Nasal cavity respiratory epithelium epithelial cell of viscerocranial mucosa (primary cell): ENCODE results near the gene MAS1L. TPM values are rescaled to one million over a fixed set of nuclear protein-coding genes. Genes with fewer than 3 reads are reported as not detected.

Experiments
- total RNA-seq: library from RNA; depleted of rRNA; stranded (reverse); fragments of >200 nt; gene quantifications from 2 replicates; pipeline ENCODE4 v1.2.3, GENCODE V29; 2014

MAS1L gene
- not detected in 2 replicates for total RNA-seq

DNA sequence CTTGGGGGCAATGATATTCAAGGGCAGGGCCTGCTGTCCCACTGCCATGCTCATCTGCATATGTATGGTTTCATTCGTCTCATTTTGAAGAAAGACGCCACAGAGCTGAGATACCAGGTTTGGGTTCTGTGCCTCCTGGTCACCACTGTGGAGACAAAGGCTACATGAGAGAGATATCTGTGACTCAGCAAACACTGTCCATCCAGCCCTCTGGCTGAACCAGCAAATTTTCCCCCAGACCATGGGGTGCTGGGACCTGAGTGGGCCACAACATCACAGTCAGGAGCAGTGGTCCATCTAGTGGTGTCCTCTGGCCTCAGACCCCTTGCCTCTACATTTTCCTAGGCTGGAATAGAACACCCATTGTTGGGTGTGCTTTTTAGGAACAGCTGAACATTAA is at the start of gene MAS1L:
Gene MAS1L (minus strand): TSS at position 297 of the 400 bp plus-strand sequence. CDS start 54 bp downstream, at position 243.

GRCh38 chr6:29456971-29457370 is 30.8 kb downstream of the MAS1L start, which contains the start of the genes OR11A1 and OR2H1:
Gene OR11A1 (minus strand): TSS chr6:29457071. CDS start chr6:29427641, 29,430 bp downstream.
Gene OR2H1 (plus strand): TSS chr6:29457155. CDS start chr6:29461770, 4,615 bp downstream.

DNA sequence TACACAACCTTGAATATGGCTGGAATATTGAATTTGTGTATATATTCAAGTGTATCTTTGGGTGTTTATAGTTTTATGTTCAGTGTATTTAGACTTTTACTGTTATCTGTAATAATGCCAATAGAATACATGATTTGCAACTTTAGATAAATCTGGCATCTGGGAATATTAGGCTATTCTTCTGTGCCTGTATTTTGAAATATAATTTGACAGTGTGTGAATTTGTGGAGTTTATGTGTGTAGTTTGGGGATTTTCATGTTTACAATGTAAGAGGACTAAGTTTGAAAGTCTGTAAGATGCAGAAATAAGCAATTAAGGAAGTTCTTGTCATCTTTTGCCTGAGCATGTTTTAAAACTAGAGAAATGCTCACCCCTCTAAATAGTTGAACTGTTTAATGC is 48.8 kb downstream of the MAS1L start, which contains the start of gene OR10C1:
Gene OR10C1 (plus strand): TSS at position 301 of the 400 bp plus-strand sequence. CDS start 710 bp downstream, outside the sequence.

Other genes starting within 250 kb of the MAS1L start
- not detected in 2 replicates for gene OR14J1, start 186.3 kb downstream of the MAS1L start, total RNA-seq
- gene OR5V1, start 119.1 kb downstream of the MAS1L start, total RNA-seq, result not detected in 2 replicates
- not detected in 2 replicates for gene OR12D3, start 112.7 kb downstream of the MAS1L start, total RNA-seq
- gene OR12D2, start 92.3 kb downstream of the MAS1L start, total RNA-seq, result not detected in 2 replicates
- gene OR12D1, start 73.0 kb downstream of the MAS1L start, total RNA-seq, result not detected in 2 replicates
- not detected in 2 replicates for gene OR10C1, start 48.6 kb downstream of the MAS1L start, total RNA-seq
- gene OR11A1, start 30.9 kb downstream of the MAS1L start, total RNA-seq, result not detected in 2 replicates
- gene OR2H1, start 30.8 kb downstream of the MAS1L start, total RNA-seq, result not detected in 2 replicates
- gene UBD, start 71.8 kb upstream of the MAS1L start, total RNA-seq, result not detected in 2 replicates
- gene OR2H2, start 97.2 kb upstream of the MAS1L start, total RNA-seq, result not detected in 2 replicates
- 6.2 and 13.0 TPM in 2 replicates for gene GABBR1, start 145.2 kb upstream of the MAS1L start, total RNA-seq
- gene MOG, start 169.1 kb upstream of the MAS1L start, total RNA-seq, result not detected in 2 replicates
- gene ZFP57, start 193.2 kb upstream of the MAS1L start, total RNA-seq, result under 0.01 and 4.2 TPM in 2 replicates
- gene HLA-F, start 235.5 kb upstream of the MAS1L start, total RNA-seq, result 12.5 and 14.0 TPM in 2 replicates